NCI-H748 (cell line): ENCODE results near the gene MOGAT1.
A peak's percentile ranks its signal among the peaks of the same experiment; 100 is the strongest.
"Not testable (repeated sequence)": the region's sequence is repeated elsewhere in the genome, so short reads cannot be mapped to it uniquely, and the experiment has no call there.

Source experiments
- DNase-seq: peaks from one replicate; lab custom pipeline; 2025; ENCODE audit not compliant: unreplicated experiment; lab: John Stamatoyannopoulos, UW

MOGAT1 gene

GRCh38 chr2:222709191-222709891 lies 37.9 kb downstream of the MOGAT1 start:
- peak; percentile 89 for DNase-seq

DNA sequence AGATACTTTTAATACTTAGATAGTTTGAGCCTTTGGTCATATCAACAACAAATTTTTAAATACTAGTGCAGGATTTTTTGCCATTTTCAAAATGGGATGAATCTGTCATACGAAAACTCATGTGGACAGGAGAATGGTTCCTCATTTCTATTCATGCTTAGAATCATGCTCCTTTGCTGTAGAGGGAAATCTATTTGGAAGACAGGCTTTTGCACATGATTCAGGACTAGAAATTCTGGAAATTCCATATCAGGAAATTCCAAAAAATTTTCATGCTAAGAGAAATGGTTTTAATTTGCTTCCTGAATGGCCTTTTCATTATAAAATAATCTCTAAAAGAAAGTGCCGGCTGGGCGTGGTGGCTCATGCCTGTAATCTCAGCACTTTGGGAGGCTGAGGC lies 39.3 kb downstream of the MOGAT1 start:
- DNase-seq: no peak

- no peak for DNase-seq
Observed at GRCh38 chr2:222711315-222711940, 40.0 kb downstream of the MOGAT1 start.

GRCh38 chr2:222713002-222713401 lies 41.5 kb downstream of the MOGAT1 start:
- no peak for DNase-seq

DNA sequence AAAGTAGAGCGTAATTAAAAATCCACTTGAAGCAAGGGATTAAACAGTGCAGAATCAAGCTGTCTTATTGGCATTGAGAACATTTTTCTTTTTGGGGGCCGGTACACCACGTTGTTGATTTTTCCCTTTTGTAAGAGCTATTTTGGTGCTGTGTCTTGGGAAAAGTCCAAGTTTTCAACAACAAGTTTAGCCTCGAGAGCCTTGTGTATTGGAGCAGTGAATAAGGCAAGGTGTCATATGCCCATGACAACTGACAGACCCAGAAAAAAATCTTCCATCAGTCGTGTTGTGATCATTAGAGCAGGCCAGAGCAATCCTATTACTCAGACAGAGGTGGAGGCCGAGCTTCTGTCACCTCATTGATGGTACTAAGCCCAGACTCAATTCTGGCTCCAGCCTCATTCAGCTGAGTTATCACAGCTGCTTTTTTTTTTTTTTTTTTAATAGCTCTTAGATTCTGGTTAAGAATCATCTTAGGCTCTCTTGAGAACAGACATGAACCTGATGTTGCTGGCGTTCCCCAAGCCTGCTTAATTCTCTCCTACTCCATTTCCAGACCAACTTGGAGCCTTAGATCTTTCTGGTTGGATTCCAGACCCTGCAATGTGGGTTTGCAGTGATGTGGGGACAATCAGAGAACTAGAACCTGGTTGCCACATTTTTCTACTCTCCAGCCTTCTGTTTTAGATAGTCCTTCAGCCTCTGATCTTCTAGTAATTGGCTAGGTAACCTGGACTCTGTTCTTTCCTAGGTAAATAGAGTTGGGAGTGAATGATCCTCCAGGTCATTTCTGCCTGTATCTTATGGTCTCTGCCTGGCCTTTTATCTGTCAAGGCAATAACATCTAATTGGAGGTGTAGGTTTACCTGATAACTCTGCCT lies 43.1 kb downstream of the MOGAT1 start:
- DNase-seq: no peak

GRCh38 chr2:222715742-222716141 lies 44.3 kb downstream of the MOGAT1 start:
- no peak for DNase-seq

GRCh38 chr2:222719787-222720186 lies 48.3 kb downstream of the MOGAT1 start:
- not testable (repeated sequence) for DNase-seq

GRCh38 chr2:222721597-222721996 lies 50.1 kb downstream of the MOGAT1 start:
- DNase-seq: not testable (repeated sequence)

DNA sequence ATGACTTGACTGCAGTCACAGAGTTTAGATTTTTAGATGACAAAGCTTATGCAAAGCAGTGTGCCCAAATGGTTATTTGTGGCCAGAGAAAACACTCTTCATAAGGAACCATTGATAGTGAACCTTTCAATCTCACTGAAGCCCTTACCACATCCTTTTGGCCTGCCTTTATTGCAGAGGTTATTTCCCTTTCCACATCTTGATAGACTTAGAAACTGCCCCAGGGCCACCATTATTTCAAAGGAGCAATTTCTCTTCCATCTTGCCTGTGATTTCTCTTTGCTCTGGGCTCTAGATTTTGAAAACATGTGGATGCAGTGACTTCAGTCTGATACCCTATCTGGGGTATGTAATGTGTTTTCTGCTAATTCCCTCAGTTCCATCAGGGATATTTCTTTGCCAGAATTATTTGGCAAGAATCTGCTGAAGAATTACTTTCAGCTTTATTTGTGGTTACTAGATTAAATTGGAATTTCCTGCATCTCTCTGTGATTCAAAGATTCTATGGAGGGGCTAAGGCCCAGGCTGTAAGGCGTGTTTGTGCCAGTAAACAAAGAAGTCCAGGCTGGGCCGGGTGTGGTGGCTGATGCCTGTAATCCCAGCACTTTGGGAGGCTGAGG lies 51.0 kb downstream of the MOGAT1 start:
- no peak for DNase-seq

GRCh38 chr2:222724208-222724607 lies 52.8 kb downstream of the MOGAT1 start:
- no peak for DNase-seq

DNA sequence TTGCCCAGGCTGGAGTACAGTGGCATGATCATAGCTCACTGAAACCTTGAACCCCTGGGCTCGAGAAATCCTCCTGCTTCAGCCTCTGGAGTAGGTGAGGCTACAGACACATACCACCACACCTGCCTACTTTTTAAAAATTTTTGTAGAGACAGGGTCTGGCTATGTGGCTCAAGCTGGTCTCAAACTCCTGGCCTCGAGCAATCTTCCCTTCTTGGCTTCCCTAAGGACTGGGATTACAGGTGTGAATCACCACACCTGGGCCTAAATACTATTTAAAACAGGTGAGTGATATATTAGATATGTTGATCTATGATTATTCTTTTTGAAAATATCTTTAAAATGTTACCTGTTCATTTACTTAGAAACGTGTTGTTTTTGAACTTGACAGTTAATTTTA lies 57.2 kb downstream of the MOGAT1 start:
- DNase-seq: no peak

- DNase-seq: no peak
Observed at GRCh38 chr2:222730366-222730999, 59.0 kb downstream of the MOGAT1 start.

DNA sequence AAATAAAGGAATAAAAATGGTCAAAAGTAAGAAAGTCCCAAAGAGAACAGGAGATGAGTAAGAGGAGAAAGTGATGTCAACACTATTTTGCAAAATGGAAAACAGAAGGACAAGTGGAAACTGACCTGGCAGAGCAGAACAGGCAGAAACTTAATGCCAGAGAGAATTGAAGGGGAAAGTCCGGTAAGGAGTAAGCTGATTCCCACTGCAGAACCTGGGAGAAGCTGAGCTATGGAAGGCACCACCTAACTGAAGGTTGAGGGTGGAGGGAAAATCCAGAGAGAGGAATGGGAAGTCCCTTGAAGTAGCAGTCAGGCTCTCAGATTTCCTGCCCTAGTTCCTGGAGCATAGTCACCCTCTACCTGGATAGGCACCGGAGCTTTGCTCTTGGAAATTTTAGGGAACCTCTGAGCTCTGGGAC lies 59.8 kb downstream of the MOGAT1 start:
- DNase-seq: no peak

GRCh38 chr2:222732489-222733178 lies 61.2 kb downstream of the MOGAT1 start:
- DNase-seq: no peak

- no peak for DNase-seq
Observed at GRCh38 chr2:222733470-222733845, 62.0 kb downstream of the MOGAT1 start.

- DNase-seq: no peak
Observed at GRCh38 chr2:222733846-222734702, 62.6 kb downstream of the MOGAT1 start.

DNA sequence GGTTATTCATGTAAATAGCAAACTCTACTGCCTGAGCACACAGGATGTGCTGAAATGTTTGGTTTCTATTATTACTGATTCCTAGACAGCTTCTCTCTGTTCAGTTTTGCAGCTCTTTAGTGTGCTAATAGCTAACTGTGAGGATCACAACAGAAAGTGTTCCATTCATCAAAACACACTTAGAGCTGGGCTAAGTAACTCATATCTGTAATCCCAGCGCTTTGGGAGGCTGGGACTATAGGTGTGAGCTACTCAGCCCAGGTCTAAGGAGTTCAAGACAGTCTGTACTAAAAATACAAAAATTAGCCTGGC lies 63.2 kb downstream of the MOGAT1 start:
- no peak for DNase-seq

- DNase-seq: no peak
Observed at GRCh38 chr2:222736301-222736700, 64.8 kb downstream of the MOGAT1 start.

DNA sequence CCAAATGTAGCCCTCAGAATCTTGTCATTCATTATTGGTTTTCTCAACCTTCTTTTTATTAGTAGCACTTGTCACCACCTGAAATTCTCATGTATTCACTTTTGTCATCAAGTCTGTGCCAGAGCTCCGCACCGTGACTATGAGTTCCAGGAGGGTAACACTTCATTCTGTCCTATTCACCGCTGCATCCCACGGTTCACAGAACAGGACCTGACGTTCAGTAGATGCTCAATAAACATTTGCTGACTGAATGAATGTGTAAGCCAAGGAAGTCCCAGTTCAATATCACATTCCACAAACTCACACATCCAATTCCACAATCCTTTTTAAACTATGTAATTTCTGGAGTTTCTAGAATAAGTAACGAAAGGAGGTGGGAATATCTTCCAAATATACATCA lies 65.5 kb downstream of the MOGAT1 start:
- DNase-seq: no peak

GRCh38 chr2:222738312-222738711 lies 66.9 kb downstream of the MOGAT1 start:
- DNase-seq: no peak
